Measurements from ENCODE around the gene ABL2. TPM values are rescaled to one million over a fixed set of nuclear protein-coding genes. Genes with fewer than 3 reads are reported as not detected.
"Not testable (repeated sequence)": the region's sequence is repeated elsewhere in the genome, so short reads cannot be mapped to it uniquely, and the experiment has no call there.

The ABL2 gene
- polyA plus RNA-seq, 6 donors from 2014 or later = 0.79 to 3.4 (median 2.5) TPM; not detected in 1

GRCh38 chr1:179205284-179205683 is 24.2 kb downstream of the ABL2 start:
- Mint-ChIP-seq H3K36me3 (no peaks in the 10 kb centered on the region), H3K4me1 (peaks cover 24 to 34% (median 29%) of the 10 kb centered on the region in 3 donors), H3K27ac (peak overlapping the region in 4 of 6 donors; percentile 12 to 97 (median 79)), H3K27me3 (no peaks in the 10 kb centered on the region), H3K4me3 (no peak overlapping the region), H3K9me3 (no peaks in the 10 kb centered on the region)
- no peak for ATAC-seq (ENCODE audit: low read depth in 2 of 2)
- DNase-seq = no peak

GRCh38 chr1:179202161-179202560 is 27.3 kb downstream of the ABL2 start:
- no peak overlapping the region for H3K4me3 Mint-ChIP-seq
- ATAC-seq (ENCODE audit: low read depth in 2 of 2) (no peak), DNase-seq (no peak)
- no peaks in the 10 kb centered on the region for H3K27me3 Mint-ChIP-seq
- no peaks in the 10 kb centered on the region for H3K9me3 Mint-ChIP-seq
- no peaks in the 10 kb centered on the region for H3K36me3 Mint-ChIP-seq
- peak overlapping the region in 1 of 6 donors; percentile 13 for H3K27ac Mint-ChIP-seq
- peaks cover 25 to 28% (median 28%) of the 10 kb centered on the region in 3 donors for H3K4me1 Mint-ChIP-seq

- no peak overlapping the region for H3K4me3 Mint-ChIP-seq
- H3K9me3 Mint-ChIP-seq = no peaks in the 10 kb centered on the region
- peaks cover 22 to 26% (median 23%) of the 10 kb centered on the region in 3 donors for H3K4me1 Mint-ChIP-seq
- DNase-seq = no peak
- no peaks in the 10 kb centered on the region for H3K27me3 Mint-ChIP-seq
- ATAC-seq (ENCODE audit: low read depth in 2 of 2) = no peak
- H3K27ac Mint-ChIP-seq = peak overlapping the region in 1 of 6 donors; percentile 3
- H3K36me3 Mint-ChIP-seq = no peaks in the 10 kb centered on the region
These were observed 28.9 kb downstream of the ABL2 start for GRCh38 chr1:179200586-179200985.

- no peak for ATAC-seq (ENCODE audit: low read depth in 2 of 2)
- DNase-seq = no peak
- Mint-ChIP-seq H3K4me1 (peaks cover 19 to 32% (median 27%) of the 10 kb centered on the region in 3 donors), H3K9me3 (no peaks in the 10 kb centered on the region), H3K27me3 (no peaks in the 10 kb centered on the region), H3K27ac (peak overlapping the region in 1 of 6 donors; percentile 74), H3K4me3 (no peak overlapping the region), H3K36me3 (peaks cover 0 to 5% of the 10 kb centered on the region in 2 donors)
These were observed 31.7 kb downstream of the ABL2 start for GRCh38 chr1:179197690-179198297.

- Mint-ChIP-seq H3K27ac (peak overlapping the region in 1 of 6 donors; percentile 17), H3K4me1 (peaks cover 14 to 34% (median 23%) of the 10 kb centered on the region in 3 donors)
- H3K27me3 Mint-ChIP-seq; DNase-seq; ATAC-seq (ENCODE audit: low read depth in 2 of 2); H3K9me3 Mint-ChIP-seq; H3K36me3 Mint-ChIP-seq; H3K4me3 Mint-ChIP-seq: not testable (repeated sequence)
These were observed 33.6 kb downstream of the ABL2 start for GRCh38 chr1:179195857-179196256.

GRCh38 chr1:179195376-179195775 is 34.1 kb downstream of the ABL2 start:
- ATAC-seq (ENCODE audit: low read depth in 2 of 2) (no peak), DNase-seq (no peak)
- peaks cover 0 to 5% of the 10 kb centered on the region in 2 donors for H3K36me3 Mint-ChIP-seq
- peaks cover 10 to 30% (median 21%) of the 10 kb centered on the region in 3 donors for H3K4me1 Mint-ChIP-seq
- H3K9me3 Mint-ChIP-seq = no peaks in the 10 kb centered on the region
- H3K27ac Mint-ChIP-seq = peak overlapping the region in 1 of 6 donors; percentile 17
- no peak overlapping the region for H3K4me3 Mint-ChIP-seq
- H3K27me3 Mint-ChIP-seq = no peaks in the 10 kb centered on the region

- ATAC-seq (ENCODE audit: low read depth in 2 of 2) = no peak
- H3K9me3 Mint-ChIP-seq = no peaks in the 10 kb centered on the region
- peaks cover 10 to 28% (median 18%) of the 10 kb centered on the region in 3 donors for H3K4me1 Mint-ChIP-seq
- peaks cover 0 to 5% of the 10 kb centered on the region in 2 donors for H3K36me3 Mint-ChIP-seq
- H3K4me3 Mint-ChIP-seq = no peak overlapping the region
- no peaks in the 10 kb centered on the region for H3K27me3 Mint-ChIP-seq
- H3K27ac Mint-ChIP-seq = peak overlapping the region in 1 of 6 donors; percentile 44
- no peak for DNase-seq
These were observed 35.4 kb downstream of the ABL2 start for GRCh38 chr1:179194068-179194537.

- DNase-seq (no peak), ATAC-seq (ENCODE audit: low read depth in 2 of 2) (no peak)
- peaks cover 12 to 37% (median 21%) of the 10 kb centered on the region in 3 donors for H3K4me1 Mint-ChIP-seq
- no peaks in the 10 kb centered on the region for H3K27me3 Mint-ChIP-seq
- H3K27ac Mint-ChIP-seq = peak overlapping the region in 1 of 6 donors; percentile 81
- peaks cover 0 to 5% of the 10 kb centered on the region in 2 donors for H3K36me3 Mint-ChIP-seq
- H3K4me3 Mint-ChIP-seq = peak overlapping the region in 1 of 8 donors; percentile 42
- H3K9me3 Mint-ChIP-seq = no peaks in the 10 kb centered on the region
These were observed 38.6 kb downstream of the ABL2 start for GRCh38 chr1:179190861-179191260.

- H3K36me3 Mint-ChIP-seq = no peaks in the 10 kb centered on the region
- DNase-seq (no peak), ATAC-seq (ENCODE audit: low read depth in 2 of 2) (no peak)
- H3K4me3 Mint-ChIP-seq = no peak overlapping the region
- no peaks in the 10 kb centered on the region for H3K9me3 Mint-ChIP-seq
- H3K4me1 Mint-ChIP-seq = peaks cover 15 to 26% (median 16%) of the 10 kb centered on the region in 3 donors
- H3K27ac Mint-ChIP-seq = peak overlapping the region in 2 of 6 donors; percentile 2 to 64
- no peaks in the 10 kb centered on the region for H3K27me3 Mint-ChIP-seq
These were observed 41.6 kb downstream of the ABL2 start for GRCh38 chr1:179187735-179188471.

- Mint-ChIP-seq H3K9me3 (no peaks in the 10 kb centered on the region), H3K4me1 (peaks cover 16 to 24% (median 17%) of the 10 kb centered on the region in 3 donors), H3K27ac (no peak overlapping the region), H3K36me3 (no peaks in the 10 kb centered on the region), H3K4me3 (no peak overlapping the region), H3K27me3 (no peaks in the 10 kb centered on the region)
- ATAC-seq (ENCODE audit: low read depth in 2 of 2) = no peak
- no peak for DNase-seq
These were observed 42.4 kb downstream of the ABL2 start for GRCh38 chr1:179187043-179187442.

GRCh38 chr1:179184403-179184802 is 45.1 kb downstream of the ABL2 start:
- peak overlapping the region in 4 of 6 donors; percentile 6 to 97 (median 73) for H3K27ac Mint-ChIP-seq
- H3K27me3 Mint-ChIP-seq = no peaks in the 10 kb centered on the region
- ATAC-seq (ENCODE audit: low read depth in 2 of 2) (no peak), DNase-seq (no peak)
- H3K4me3 Mint-ChIP-seq = no peak overlapping the region
- H3K4me1 Mint-ChIP-seq = peaks cover 10 to 23% (median 20%) of the 10 kb centered on the region in 3 donors
- H3K9me3 Mint-ChIP-seq = no peaks in the 10 kb centered on the region
- H3K36me3 Mint-ChIP-seq = no peaks in the 10 kb centered on the region

- Mint-ChIP-seq H3K27me3 (no peaks in the 10 kb centered on the region), H3K36me3 (no peaks in the 10 kb centered on the region), H3K4me3 (no peak overlapping the region), H3K9me3 (no peaks in the 10 kb centered on the region), H3K27ac (peak overlapping the region in 2 of 6 donors; percentile 84 to 88), H3K4me1 (peaks cover 10 to 23% (median 20%) of the 10 kb centered on the region in 3 donors)
- DNase-seq = no peak
- ATAC-seq (ENCODE audit: low read depth in 2 of 2) = no peak
These were observed 45.6 kb downstream of the ABL2 start for GRCh38 chr1:179183857-179184256.

GRCh38 chr1:179178950-179179349 is 50.5 kb downstream of the ABL2 start:
- Mint-ChIP-seq H3K27ac (no peak overlapping the region), H3K4me1 (peaks cover 10 to 16% (median 11%) of the 10 kb centered on the region in 3 donors), H3K36me3 (no peaks in the 10 kb centered on the region), H3K4me3 (no peak overlapping the region), H3K27me3 (no peaks in the 10 kb centered on the region), H3K9me3 (no peaks in the 10 kb centered on the region)
- DNase-seq (no peak), ATAC-seq (ENCODE audit: low read depth in 2 of 2) (no peak)

GRCh38 chr1:179178183-179178582 is 51.3 kb downstream of the ABL2 start:
- H3K36me3 Mint-ChIP-seq = no peaks in the 10 kb centered on the region
- H3K9me3 Mint-ChIP-seq = no peaks in the 10 kb centered on the region
- no peak for ATAC-seq (ENCODE audit: low read depth in 2 of 2)
- H3K4me1 Mint-ChIP-seq = peaks cover 10 to 16% (median 11%) of the 10 kb centered on the region in 3 donors
- no peaks in the 10 kb centered on the region for H3K27me3 Mint-ChIP-seq
- H3K27ac Mint-ChIP-seq = no peak overlapping the region
- DNase-seq = no peak
- H3K4me3 Mint-ChIP-seq = no peak overlapping the region
